Skeletal muscle tissue (tissue), 2 donors: ENCODE data around the gene MORC3. TPM values are rescaled to one million over a fixed set of nuclear protein-coding genes. Genes with fewer than 3 reads are reported as not detected.

ENCODE experiments used
- small RNA-seq: library from RNA; depleted of rRNA; stranded (forward); fragments of <200 nt; gene quantifications from one replicate; pipeline ENCODE3, GENCODE V24; 2014
- total RNA-seq: library from RNA; depleted of rRNA; stranded (reverse); fragments of >200 nt; gene quantifications from one replicate; pipeline ENCODE4 v1.2.3, GENCODE V29; 2014

MORC3 gene
- total RNA-seq, 1 donor from 2014 or later, result 104 TPM

Small RNAs within 50 kb of the gene (small RNA-seq; reads per million reads assigned to genes)
- gene ATP5MFP1, result not detected

Other genes starting within 250 kb of the MORC3 start
- 1.6 TPM for gene CBR3, start 185.1 kb upstream of the MORC3 start, total RNA-seq
- gene DOP1B, start 163.4 kb upstream of the MORC3 start, total RNA-seq, result 6.8 TPM
- 2.1 TPM for gene CHAF1B, start 65.2 kb downstream of the MORC3 start, total RNA-seq
- gene CLDN14, start 159.9 kb downstream of the MORC3 start, total RNA-seq, result 3.7 TPM